NCI-H187 treated with DMSO at 0.1 percent for 48 hours (cell line): ENCODE results near the gene LYPD6.
"Not testable (repeated sequence)": the region's sequence is repeated elsewhere in the genome, so short reads cannot be mapped to it uniquely, and the experiment has no call there.

Experiments used
- DNase-seq: peaks from one replicate; lab custom pipeline; 2025; lab: John Stamatoyannopoulos, UW

The LYPD6 gene

GRCh38 chr2:149451417-149452165 lies 121.2 kb downstream of the LYPD6 start:
- no peak for DNase-seq

DNA sequence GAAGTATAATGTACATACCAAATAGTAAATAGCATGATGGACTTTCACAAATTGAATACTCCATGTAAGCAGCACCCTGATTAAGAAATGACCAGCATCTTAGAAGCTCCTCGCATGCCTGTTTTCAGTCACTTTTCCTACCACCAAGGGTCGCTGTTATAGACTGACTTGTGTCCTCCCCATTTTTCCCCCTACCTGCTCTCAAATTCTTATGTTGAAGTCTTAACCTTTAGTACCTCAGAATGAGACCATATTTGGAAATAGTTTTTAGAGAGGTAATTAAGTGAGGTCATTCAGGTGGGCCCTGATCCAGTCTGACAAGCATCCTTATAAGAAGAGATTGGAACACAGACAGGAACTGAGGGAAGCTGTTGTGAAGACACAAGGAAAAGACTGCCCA lies 125.9 kb downstream of the LYPD6 start:
- no peak for DNase-seq

GRCh38 chr2:149458502-149458901 lies 128.1 kb downstream of the LYPD6 start:
- no peak for DNase-seq

- DNase-seq, result no peak
Measured at GRCh38 chr2:149463328-149464002, 133.1 kb downstream of the LYPD6 start.

DNA sequence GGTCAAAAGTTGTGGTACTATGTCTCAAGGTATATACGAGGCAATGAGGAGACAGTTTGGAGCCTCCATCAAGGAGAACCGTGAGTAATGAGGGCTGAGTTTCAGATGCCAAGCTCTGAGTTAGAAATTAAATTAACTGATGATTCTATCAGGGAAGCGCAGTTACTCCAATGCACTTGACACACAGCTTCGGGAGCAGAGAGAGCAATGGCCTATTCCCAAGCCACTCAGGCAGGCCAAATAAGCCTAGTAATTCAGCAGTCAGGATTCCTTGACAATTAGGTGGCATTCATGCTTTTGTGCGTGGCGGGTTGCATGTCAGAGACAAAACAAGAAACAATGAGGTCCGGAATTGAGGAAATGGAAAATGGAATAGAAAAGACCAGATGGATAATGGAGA lies 134.0 kb downstream of the LYPD6 start:
- no peak for DNase-seq

- DNase-seq, result no peak
Measured at GRCh38 chr2:149465873-149466272, 135.5 kb downstream of the LYPD6 start.

DNA sequence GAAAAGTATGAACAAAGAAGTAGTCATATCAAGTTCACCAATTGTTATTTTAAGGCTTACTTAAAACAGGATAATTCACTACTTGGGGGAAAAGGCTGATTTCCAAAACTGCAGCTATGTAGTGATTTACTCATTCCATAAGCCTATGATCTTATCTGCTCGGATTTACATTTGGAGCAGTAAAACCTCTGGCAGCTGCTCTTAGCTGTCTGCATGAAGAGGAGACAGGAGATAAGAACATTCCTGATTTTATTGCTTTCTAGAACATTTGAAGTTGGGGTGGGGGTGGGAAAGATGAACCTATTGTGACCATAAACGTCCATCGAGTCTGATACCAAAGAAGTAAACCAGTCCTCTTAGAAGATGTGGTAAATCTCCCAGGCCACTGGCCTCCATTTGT lies 136.2 kb downstream of the LYPD6 start:
- no peak for DNase-seq

DNA sequence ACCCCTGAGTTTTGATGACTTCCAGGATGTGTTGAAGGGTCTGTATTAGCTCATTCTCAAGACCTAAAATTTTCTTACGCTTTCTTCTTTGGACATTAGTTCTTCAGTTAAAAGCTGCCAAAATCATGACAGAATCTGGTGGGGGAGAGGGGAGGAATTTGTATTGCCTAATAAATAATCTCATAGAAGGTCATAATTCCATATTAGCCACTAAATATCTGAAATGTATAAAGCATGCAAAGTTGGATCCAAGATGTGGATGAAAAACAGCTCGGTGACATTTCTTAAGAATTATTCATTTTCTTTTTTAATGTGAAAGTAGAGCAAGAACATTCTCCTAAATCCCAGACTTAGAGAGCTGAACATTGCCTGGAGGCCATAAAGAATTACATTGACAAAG lies 137.0 kb downstream of the LYPD6 start:
- DNase-seq, result no peak

DNA sequence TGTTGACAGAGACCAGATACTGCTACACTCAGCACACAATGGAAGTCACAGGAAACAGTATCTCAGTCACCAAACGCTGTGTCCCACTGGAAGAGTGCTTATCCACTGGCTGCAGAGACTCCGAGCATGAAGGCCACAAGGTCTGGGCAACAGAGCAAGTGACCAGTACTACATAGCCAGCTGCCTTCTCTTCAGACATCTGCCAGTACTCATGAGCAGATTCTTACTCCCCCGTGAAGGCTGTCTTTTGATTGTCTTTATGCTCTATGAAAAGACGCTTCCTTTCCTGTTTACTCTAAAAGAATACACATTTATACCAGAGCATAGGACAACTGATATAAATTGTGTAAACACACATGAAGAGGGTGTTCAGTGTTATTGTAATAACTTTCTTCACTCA lies 138.2 kb downstream of the LYPD6 start:
- no peak for DNase-seq

DNA sequence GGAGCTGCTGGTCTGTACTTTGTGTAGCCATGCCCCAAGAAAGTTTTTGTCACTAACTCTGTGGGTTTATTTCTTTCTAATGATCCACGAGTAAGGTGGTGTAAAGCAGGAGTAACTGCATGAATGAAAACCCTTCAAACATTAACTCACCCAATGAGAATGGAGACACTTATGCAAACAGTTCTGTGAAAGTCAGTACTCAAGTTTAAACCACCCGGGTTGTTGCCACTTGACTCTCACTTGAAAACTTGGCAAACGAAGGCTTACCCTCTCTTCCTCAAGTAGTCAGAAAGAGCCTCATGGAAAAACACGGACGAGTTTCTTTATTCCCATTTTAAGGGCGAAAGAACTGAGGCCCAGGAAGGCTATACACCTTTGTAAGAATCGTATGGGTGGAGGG lies 139.7 kb downstream of the LYPD6 start:
- no peak for DNase-seq

DNA sequence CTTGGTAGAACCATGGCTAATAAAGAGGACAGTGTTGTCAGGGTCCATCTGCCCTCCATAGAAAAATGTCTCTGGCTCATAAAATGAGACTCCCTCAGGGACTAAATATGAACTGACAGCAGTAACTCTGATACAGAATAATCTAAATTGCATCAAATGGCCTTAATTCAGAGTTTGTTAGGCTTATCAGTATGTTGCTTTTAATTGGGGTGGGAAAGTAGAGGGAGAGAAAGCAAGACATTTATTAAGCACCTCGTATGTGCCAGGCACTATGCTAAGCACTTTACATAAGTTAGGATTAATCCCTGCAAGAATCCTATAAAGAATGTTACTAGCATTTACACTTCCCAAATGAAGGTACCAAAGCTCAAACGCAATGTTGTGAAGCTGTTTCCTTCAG lies 142.0 kb downstream of the LYPD6 start:
- no peak for DNase-seq

GRCh38 chr2:149473068-149473467 lies 142.7 kb downstream of the LYPD6 start:
- no peak for DNase-seq

- no peak for DNase-seq
Measured at GRCh38 chr2:149473521-149473920, 143.1 kb downstream of the LYPD6 start.

DNA sequence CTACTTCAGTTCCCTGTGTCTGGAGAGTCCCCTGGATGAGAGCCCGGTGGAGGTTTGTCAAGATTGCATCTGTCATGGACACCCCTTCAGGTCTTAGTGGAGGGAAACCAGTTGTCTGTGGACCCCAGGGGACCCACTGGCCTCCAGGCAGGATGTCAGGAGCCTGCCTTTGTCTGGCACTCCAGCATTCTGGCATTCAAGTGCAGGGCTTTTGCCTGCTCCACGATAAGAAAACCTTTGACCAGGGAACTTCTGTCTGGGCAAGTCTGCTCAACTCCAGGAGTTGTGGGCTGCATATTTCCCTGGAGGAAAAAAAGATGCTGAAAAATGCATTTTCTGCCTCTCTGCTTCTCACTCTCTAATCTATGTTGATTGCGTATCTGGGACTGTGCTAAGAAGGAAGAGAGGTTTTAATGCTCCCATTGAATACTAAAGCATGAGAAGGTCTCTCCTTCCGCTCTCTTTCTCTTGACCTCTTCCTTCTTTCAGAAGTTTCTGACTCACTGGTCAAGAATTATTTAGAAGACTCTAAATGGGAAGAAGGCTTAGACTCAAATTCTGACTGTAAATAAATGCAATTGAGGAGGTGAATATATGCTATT lies 152.7 kb downstream of the LYPD6 start:
- DNase-seq, result no peak

DNA sequence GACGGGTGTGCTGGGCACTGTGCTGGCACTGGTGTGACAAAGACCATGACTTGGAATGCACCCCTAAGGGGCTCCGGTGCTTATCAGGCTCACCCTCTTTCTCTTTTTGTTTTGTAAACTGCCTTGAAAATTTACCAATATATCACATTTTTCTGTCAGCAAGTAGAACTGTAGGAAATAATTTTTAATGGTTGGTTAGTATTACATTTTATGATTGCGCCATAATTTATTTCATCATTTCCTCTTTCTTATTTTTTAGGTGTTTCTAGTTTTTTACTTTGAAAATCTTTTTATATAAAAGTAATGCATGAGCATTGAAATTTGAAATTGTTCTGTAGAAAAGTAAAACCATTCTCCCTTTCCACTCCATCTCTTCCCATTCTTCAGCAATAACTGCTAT lies 156.3 kb downstream of the LYPD6 start:
- no peak for DNase-seq

DNA sequence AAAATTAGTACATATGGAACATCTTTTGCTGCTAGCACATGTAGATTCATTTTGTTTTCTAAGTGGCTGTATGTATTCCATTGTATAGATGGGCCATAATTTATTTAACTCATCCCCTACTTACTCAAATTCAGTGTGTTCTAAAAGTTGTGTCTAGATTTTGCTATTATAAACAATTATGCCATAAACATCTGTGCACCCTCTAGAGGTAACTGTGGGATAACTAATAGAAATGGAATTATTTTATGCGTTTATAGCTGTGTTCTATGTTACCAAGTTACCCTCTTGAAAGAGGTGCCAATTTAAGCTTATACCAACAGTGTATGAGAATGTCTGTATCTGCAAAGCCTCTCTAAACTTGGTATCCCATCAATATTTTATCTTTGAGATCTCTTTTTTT lies 156.8 kb downstream of the LYPD6 start:
- no peak for DNase-seq

GRCh38 chr2:149488706-149489440 lies 158.5 kb downstream of the LYPD6 start:
- DNase-seq, result no peak

- DNase-seq, result no peak
Measured at GRCh38 chr2:149489452-149489851, 159.1 kb downstream of the LYPD6 start.

DNA sequence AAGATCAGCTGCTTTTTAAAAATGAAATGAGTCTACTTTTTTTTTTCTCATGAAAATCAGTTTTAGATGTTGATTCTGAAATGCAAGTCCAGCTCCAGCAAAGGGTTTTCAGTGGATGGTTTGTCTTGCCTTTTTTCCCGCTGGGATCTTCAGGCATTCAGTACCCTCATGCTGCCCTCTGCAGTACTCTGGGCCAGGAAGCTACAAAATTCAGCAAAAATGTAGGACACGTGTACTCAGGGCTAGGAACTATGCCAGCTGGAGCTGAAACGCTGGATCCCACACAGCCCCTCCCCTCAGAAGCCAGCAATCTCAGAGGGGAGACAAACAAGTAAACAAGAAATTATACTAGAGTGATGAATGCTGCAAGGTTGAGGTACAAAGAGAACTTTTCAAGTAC lies 159.9 kb downstream of the LYPD6 start:
- no peak for DNase-seq

DNA sequence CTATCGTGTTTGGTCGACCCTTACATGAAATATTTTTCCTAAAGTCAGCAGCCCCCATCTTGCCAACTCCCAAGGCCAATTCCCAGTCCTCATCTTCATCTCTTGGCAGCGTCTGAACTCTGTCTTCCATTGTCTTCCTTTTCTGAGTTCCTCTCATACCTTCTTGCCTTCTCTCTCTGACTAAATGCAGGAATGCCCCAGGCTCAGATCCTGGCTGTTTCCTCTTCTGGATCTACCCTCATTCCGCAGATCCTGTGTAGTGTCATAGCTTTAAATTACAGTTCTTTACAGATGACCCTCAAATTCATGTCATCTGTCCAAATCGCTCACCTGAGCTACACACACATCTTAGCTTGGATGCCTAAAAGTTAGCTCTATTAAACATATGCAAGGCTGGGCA lies 162.5 kb downstream of the LYPD6 start:
- no peak for DNase-seq

- not testable (repeated sequence) for DNase-seq
Measured at GRCh38 chr2:149499204-149499603, 168.8 kb downstream of the LYPD6 start.

GRCh38 chr2:149506808-149507207 lies 176.4 kb downstream of the LYPD6 start:
- DNase-seq, result not testable (repeated sequence)

- no peak for DNase-seq
Measured at GRCh38 chr2:149507974-149508373, 177.6 kb downstream of the LYPD6 start.
